DOHH2 (cell line): ENCODE results near the gene GIPC3.

Experiments used
- H3F3A ChIP-seq: fragments of 200-600 bp; sonication (generic), shearing (Covaris generic); 2 replicates; pipeline ENCODE4 v1.6.0; 2016; ENCODE audit warnings: antibody characterized with exemption, mild to moderate bottlenecking; ENCODE audit not compliant: control insufficient read depth, insufficient read depth
- H3K27ac ChIP-seq: fragments of 200-600 bp; sonication (generic); 2 replicates; pipeline ENCODE4 v1.5.1; 2014; ENCODE audit warnings: low read depth, mild to moderate bottlenecking, low read length, moderate library complexity
- H3K27me3 ChIP-seq: fragments of 200-600 bp; sonication (generic); 2 replicates; pipeline ENCODE4 v1.6.1; 2014; ENCODE audit warnings: mild to moderate bottlenecking, low read length, mixed read lengths; ENCODE audit not compliant: control insufficient read depth
- H3K36me3 ChIP-seq: fragments of 200-600 bp; sonication (generic); 2 replicates; pipeline ENCODE4 v1.6.1; 2014; ENCODE audit warnings: mild to moderate bottlenecking, low read length, moderate library complexity, mixed read lengths; ENCODE audit not compliant: control insufficient read depth
- H3K4me1 ChIP-seq: fragments of 200-600 bp; sonication (generic); 2 replicates; pipeline ENCODE4 v1.6.1; 2014; ENCODE audit warnings: mild to moderate bottlenecking, low read length, mixed read lengths; ENCODE audit not compliant: control insufficient read depth
- H3K4me2 ChIP-seq: fragments of 200-600 bp; sonication (generic); 2 replicates; pipeline ENCODE4 v1.6.0; 2014; ENCODE audit warnings: mild to moderate bottlenecking, low read length, moderate library complexity
- H3K4me3 ChIP-seq: fragments of 200-600 bp; sonication (generic); 2 replicates; pipeline ENCODE4 v1.5.1; 2014; ENCODE audit warnings: mild to moderate bottlenecking, low read length, mixed read lengths
- H3K79me2 ChIP-seq: fragments of 200-600 bp; sonication (generic); 2 replicates; pipeline ENCODE4 v1.6.1; 2014; ENCODE audit warnings: mild to moderate bottlenecking, low read length, mixed read lengths; ENCODE audit not compliant: control insufficient read depth
- H3K9me2 ChIP-seq: fragments of 200-600 bp; sonication (generic); replicated peaks from 2 replicates; pipeline ENCODE4 v1.6.1; 2014; ENCODE audit warnings: mild to moderate bottlenecking, low read length, mixed read lengths; ENCODE audit not compliant: control insufficient read depth
- H3K9me3 ChIP-seq: fragments of 200-600 bp; sonication (generic); 2 replicates; pipeline ENCODE4 v1.6.1; 2014; ENCODE audit warnings: antibody characterized with exemption, low read length, mixed read lengths; ENCODE audit not compliant: control insufficient read depth, insufficient read depth
- H4K20me1 ChIP-seq: fragments of 200-600 bp; sonication (generic); 2 replicates; pipeline ENCODE4 v1.6.0; 2014; ENCODE audit warnings: low read depth, mild to moderate bottlenecking, antibody characterized with exemption, low read length, moderate library complexity; ENCODE audit not compliant: control insufficient read depth, insufficient read depth
- CTCF ChIP-seq: fragments of 200-600 bp; sonication (generic); IDR thresholded peaks from one replicate; pipeline ENCODE4 v1.5.1; 2014; ENCODE audit warnings: antibody characterized with exemption, mild to moderate bottlenecking, low read depth, low read length; ENCODE audit not compliant: poor library complexity, severe bottlenecking
- EZH2phosphoT487 ChIP-seq: fragments of 200-600 bp; sonication (generic); IDR thresholded peaks from 2 replicates; pipeline ENCODE4 v1.6.1; 2017; ENCODE audit warnings: borderline replicate concordance, mild to moderate bottlenecking, antibody characterized with exemption, low read length, moderate library complexity, mixed read lengths

Gene GIPC3

GRCh38 chr19:3611841-3612240 lies 26.6 kb downstream of the GIPC3 start:
- Histone ChIP-seq H3K27ac (no peak overlapping the region), H4K20me1 (no peaks in the 10 kb centered on the region), H3K4me2 (no peak overlapping the region), H3K4me1 (peaks cover 18% of the 10 kb centered on the region), H3K79me2 (no peaks in the 10 kb centered on the region), H3K9me2 (no peaks in the 10 kb centered on the region), H3F3A (no peaks in the 10 kb centered on the region), H3K36me3 (peaks cover 17% of the 10 kb centered on the region), H3K9me3 (no peaks in the 10 kb centered on the region), H3K4me3 (no peak overlapping the region), H3K27me3 (peaks cover 5% of the 10 kb centered on the region)
- TF ChIP-seq CTCF (no peak), EZH2phosphoT487 (no peak)

- Histone ChIP-seq H3K9me3 (no peaks in the 10 kb centered on the region), H3K27me3 (no peaks in the 10 kb centered on the region; the same call in 1 of the 2 replicates), H3K4me2 (no peak overlapping the region), H3K9me2 (no peaks in the 10 kb centered on the region), H3K79me2 (no peaks in the 10 kb centered on the region), H3K4me3 (no peak overlapping the region), H3F3A (no peaks in the 10 kb centered on the region), H3K4me1 (peaks cover 17% of the 10 kb centered on the region), H3K27ac (no peak overlapping the region), H3K36me3 (peaks cover 17% of the 10 kb centered on the region), H4K20me1 (no peaks in the 10 kb centered on the region)
- no peak for TF ChIP-seq CTCF
- no peak for TF ChIP-seq EZH2phosphoT487
Observed at GRCh38 chr19:3612330-3612729, 27.1 kb downstream of the GIPC3 start.

GRCh38 chr19:3612901-3613741 lies 27.8 kb downstream of the GIPC3 start:
- no peaks in the 10 kb centered on the region for H4K20me1 ChIP-seq
- H3K79me2 ChIP-seq: no peaks in the 10 kb centered on the region
- H3K9me3 ChIP-seq: no peaks in the 10 kb centered on the region
- no peak overlapping the region for H3K4me2 ChIP-seq
- H3K27ac ChIP-seq: no peak overlapping the region
- no peaks in the 10 kb centered on the region for H3K27me3 ChIP-seq
- no peaks in the 10 kb centered on the region for H3K9me2 ChIP-seq
- H3K4me3 ChIP-seq: no peak overlapping the region
- H3K4me1 ChIP-seq: peaks cover 21% of the 10 kb centered on the region
- H3K36me3 ChIP-seq: peaks cover 18% of the 10 kb centered on the region
- H3F3A ChIP-seq: no peaks in the 10 kb centered on the region
- no peak for TF ChIP-seq EZH2phosphoT487
- TF ChIP-seq CTCF: no peak
